BE2C (cell line): ENCODE measurements around the gene ADAMTSL1.

Experiments used
- DNase-seq: peaks from one replicate; pipeline ENCODE4 v3.0.0-alpha.2; 2020
- H3K27me3 ChIP-seq: fragments of 250-450 bp; sonication (Bioruptor Pico); 2 replicates; pipeline ENCODE4 v1.5.1; 2020; ENCODE audit warnings: mild to moderate bottlenecking
- H3K36me3 ChIP-seq: fragments of 250-450 bp; sonication (Bioruptor Pico); 2 replicates; pipeline ENCODE4 v1.5.1; 2020; ENCODE audit warnings: mild to moderate bottlenecking
- H3K4me1 ChIP-seq: fragments of 250-450 bp; sonication (Bioruptor Pico); 2 replicates; pipeline ENCODE4 v1.5.1; 2020
- H3K4me3 ChIP-seq: 2 replicates; pipeline ENCODE4 v1.5.1; 2011; ENCODE audit warnings: low read depth, low read length
- H3K9me3 ChIP-seq: fragments of 250-450 bp; sonication (Bioruptor Pico); 2 replicates; pipeline ENCODE4 v1.5.1; 2020
- CTCF ChIP-seq: IDR thresholded peaks from 2 replicates; pipeline ENCODE4 v1.5.1; 2012; ENCODE audit warnings: mild to moderate bottlenecking, low read depth, low read length

The ADAMTSL1 gene

GRCh38 chr9:18569941-18570630 lies 96.1 kb downstream of the ADAMTSL1 start:
- DNase-seq = no peak
- H3K36me3 ChIP-seq = no peaks in the 10 kb centered on the region
- no peak overlapping the region for H3K4me3 ChIP-seq
- no peaks in the 10 kb centered on the region for H3K4me1 ChIP-seq
- no peaks in the 10 kb centered on the region for H3K27me3 ChIP-seq
- no peaks in the 10 kb centered on the region for H3K9me3 ChIP-seq
- no peak for TF ChIP-seq CTCF

GRCh38 chr9:18573021-18573556 lies 99.1 kb downstream of the ADAMTSL1 start:
- no peaks in the 10 kb centered on the region for H3K9me3 ChIP-seq
- H3K4me3 ChIP-seq = no peak overlapping the region
- DNase-seq = no peak
- TF ChIP-seq CTCF = no peak
- no peaks in the 10 kb centered on the region for H3K36me3 ChIP-seq
- no peaks in the 10 kb centered on the region for H3K27me3 ChIP-seq
- H3K4me1 ChIP-seq = no peaks in the 10 kb centered on the region

GRCh38 chr9:18575686-18576085 lies 101.7 kb downstream of the ADAMTSL1 start:
- Histone ChIP-seq H3K27me3 (no peaks in the 10 kb centered on the region), H3K9me3 (no peaks in the 10 kb centered on the region), H3K4me1 (no peaks in the 10 kb centered on the region), H3K36me3 (no peaks in the 10 kb centered on the region), H3K4me3 (no peak overlapping the region)
- no peak for DNase-seq
- TF ChIP-seq CTCF = no peak

- no peaks in the 10 kb centered on the region for H3K27me3 ChIP-seq
- H3K9me3 ChIP-seq = no peaks in the 10 kb centered on the region
- TF ChIP-seq CTCF = no peak
- H3K36me3 ChIP-seq = no peaks in the 10 kb centered on the region
- H3K4me3 ChIP-seq = no peak overlapping the region
- DNase-seq = no peak
- H3K4me1 ChIP-seq = no peaks in the 10 kb centered on the region
These were observed 105.6 kb downstream of the ADAMTSL1 start for GRCh38 chr9:18579536-18579935.

GRCh38 chr9:18580151-18580550 lies 106.2 kb downstream of the ADAMTSL1 start:
- no peak for DNase-seq
- Histone ChIP-seq H3K36me3 (no peaks in the 10 kb centered on the region), H3K4me3 (no peak overlapping the region), H3K9me3 (no peaks in the 10 kb centered on the region), H3K4me1 (no peaks in the 10 kb centered on the region), H3K27me3 (no peaks in the 10 kb centered on the region)
- TF ChIP-seq CTCF = no peak

GRCh38 chr9:18585996-18586395 lies 112.0 kb downstream of the ADAMTSL1 start:
- Histone ChIP-seq H3K27me3 (no peaks in the 10 kb centered on the region), H3K4me3 (no peak overlapping the region), H3K36me3 (no peaks in the 10 kb centered on the region), H3K9me3 (no peaks in the 10 kb centered on the region), H3K4me1 (no peaks in the 10 kb centered on the region)
- DNase-seq = no peak
- TF ChIP-seq CTCF = no peak
